ENCODE results near the gene UBE2QL1. TPM values are rescaled to one million over a fixed set of nuclear protein-coding genes. Genes with fewer than 3 reads are reported as not detected.

UBE2QL1 gene
- total RNA-seq, 1 experiment from 2014 or later: 0.11 TPM

DNA sequence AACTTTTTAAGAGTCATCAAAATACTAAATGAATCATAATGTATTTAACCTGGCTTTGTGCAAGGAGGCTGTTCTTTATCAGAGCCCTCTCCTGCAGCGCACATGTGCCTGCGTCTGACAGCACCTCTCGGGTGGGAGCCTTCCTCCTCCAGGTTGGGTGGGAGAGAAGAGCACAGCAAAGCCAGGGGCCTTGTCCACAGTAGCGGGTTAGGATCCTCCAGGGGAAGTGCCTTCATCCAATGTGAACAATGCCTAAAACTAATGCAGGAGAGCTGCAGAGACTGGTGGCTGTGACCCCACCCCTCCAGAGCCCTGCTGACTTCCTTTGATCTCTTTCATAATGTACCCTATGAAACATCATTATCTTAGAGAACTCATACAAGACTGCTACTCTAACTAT is 10.2 kb downstream of the UBE2QL1 start:
- TF ChIP-seq, protein P1, sequence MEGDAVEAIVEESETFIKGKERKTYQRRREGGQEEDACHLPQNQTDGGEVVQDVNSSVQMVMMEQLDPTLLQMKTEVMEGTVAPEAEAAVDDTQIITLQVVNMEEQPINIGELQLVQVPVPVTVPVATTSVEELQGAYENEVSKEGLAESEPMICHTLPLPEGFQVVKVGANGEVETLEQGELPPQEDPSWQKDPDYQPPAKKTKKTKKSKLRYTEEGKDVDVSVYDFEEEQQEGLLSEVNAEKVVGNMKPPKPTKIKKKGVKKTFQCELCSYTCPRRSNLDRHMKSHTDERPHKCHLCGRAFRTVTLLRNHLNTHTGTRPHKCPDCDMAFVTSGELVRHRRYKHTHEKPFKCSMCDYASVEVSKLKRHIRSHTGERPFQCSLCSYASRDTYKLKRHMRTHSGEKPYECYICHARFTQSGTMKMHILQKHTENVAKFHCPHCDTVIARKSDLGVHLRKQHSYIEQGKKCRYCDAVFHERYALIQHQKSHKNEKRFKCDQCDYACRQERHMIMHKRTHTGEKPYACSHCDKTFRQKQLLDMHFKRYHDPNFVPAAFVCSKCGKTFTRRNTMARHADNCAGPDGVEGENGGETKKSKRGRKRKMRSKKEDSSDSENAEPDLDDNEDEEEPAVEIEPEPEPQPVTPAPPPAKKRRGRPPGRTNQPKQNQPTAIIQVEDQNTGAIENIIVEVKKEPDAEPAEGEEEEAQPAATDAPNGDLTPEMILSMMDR (conservative IDR thresholded peaks at IDR 0.05): no peak
- peaks cover 2% of the 10 kb centered on the region; the same call in 1 of the 2 replicates for H3K27me3 ChIP-seq (ENCODE audit: insufficient read depth, low read length)

More for the DNA sequence above, 10.2 kb downstream of the UBE2QL1 start:
- Histone ChIP-seq H3K27ac (ENCODE audit: insufficient read length, low read depth, low read length) (no peak overlapping the region), H4K91ac (ENCODE audit: insufficient read length, low read depth, low read length) (no peak overlapping the region), H4K5ac (ENCODE audit: insufficient read length, low read depth, low read length) (no peak overlapping the region), H2BK5ac (ENCODE audit: insufficient read length, low read length) (no peak overlapping the region), H3K79me2 (ENCODE audit: insufficient read depth, low read length) (no peaks in the 10 kb centered on the region), H3K4ac (ENCODE audit: low read depth, low read length) (no peak overlapping the region), H2BK12ac (ENCODE audit: insufficient read length, low read depth, low read length) (no peak overlapping the region), H3K23me2 (ENCODE audit: insufficient read length, low read depth, low read length, poor library complexity, severe bottlenecking) (no peaks in the 10 kb centered on the region), H4K20me1 (ENCODE audit: control insufficient read depth, insufficient read depth, insufficient read length) (no peaks in the 10 kb centered on the region), H3T11ph (ENCODE audit: low read length) (no peak overlapping the region), H3K9ac (ENCODE audit: extremely low read depth, insufficient read length, low read length) (no peak overlapping the region), H3K4me2 (ENCODE audit: insufficient read depth, insufficient read length, low read length) (no peak overlapping the region), H3K56ac (ENCODE audit: insufficient read length, low read depth, low read length) (no peak overlapping the region), H3K18ac (ENCODE audit: insufficient read length, low read depth, low read length) (no peak overlapping the region), H2BK120ac (ENCODE audit: low read depth, low read length, poor library complexity, severe bottlenecking) (no peak overlapping the region), H2AFZ (ENCODE audit: low read length) (no peak overlapping the region), H3K4me1 (ENCODE audit: insufficient read depth, low read length) (no peaks in the 10 kb centered on the region), H3K14ac (ENCODE audit: insufficient read depth, low read length) (no peak overlapping the region; the same call in 1 of the 2 replicates), H2BK20ac (ENCODE audit: low read depth, low read length, poor library complexity, severe bottlenecking) (no peak overlapping the region), H4K8ac (replicated peaks; ENCODE audit: insufficient read length, low read depth, low read length) (no peak overlapping the region), H2AK5ac (ENCODE audit: insufficient read length, low read length) (no peak overlapping the region), H3K9me3 (ENCODE audit: control insufficient read depth, low read depth, low read length) (no peaks in the 10 kb centered on the region), H3K79me1 (ENCODE audit: insufficient read depth, low read depth, low read length, poor library complexity, severe bottlenecking) (no peaks in the 10 kb centered on the region), H2BK15ac (ENCODE audit: low read depth, low read length) (no peak overlapping the region), H3K23ac (ENCODE audit: insufficient read length, low read depth, low read length) (no peak overlapping the region)
- no CpG with 5 or more reads among the region's 4 CpGs for WGBS (ENCODE audit: extremely low coverage, insufficient read length, low lambda C conversion rate)
- Mint-ChIP-seq H3K4me3 (no peak overlapping the region), H3K9me3 (no peaks in the 10 kb centered on the region; a peak in 1 of 5 replicates), H3K36me3 (ENCODE audit: insufficient read depth in 1 of 3, low read depth in 3 of 3) (no peaks in the 10 kb centered on the region), H3K27me3 (ENCODE audit: low read depth) (peaks cover 86% of the 10 kb centered on the region), H3K4me1 (no peaks in the 10 kb centered on the region), H3K27ac (no peak overlapping the region)
- no peak for DNase-seq
